ENCODE results near the gene GNAT1. TPM values are rescaled to one million over a fixed set of nuclear protein-coding genes. Genes with fewer than 3 reads are reported as not detected.

The GNAT1 gene
- total RNA-seq, 4 donors from 2014 or later, result not detected

DNA sequence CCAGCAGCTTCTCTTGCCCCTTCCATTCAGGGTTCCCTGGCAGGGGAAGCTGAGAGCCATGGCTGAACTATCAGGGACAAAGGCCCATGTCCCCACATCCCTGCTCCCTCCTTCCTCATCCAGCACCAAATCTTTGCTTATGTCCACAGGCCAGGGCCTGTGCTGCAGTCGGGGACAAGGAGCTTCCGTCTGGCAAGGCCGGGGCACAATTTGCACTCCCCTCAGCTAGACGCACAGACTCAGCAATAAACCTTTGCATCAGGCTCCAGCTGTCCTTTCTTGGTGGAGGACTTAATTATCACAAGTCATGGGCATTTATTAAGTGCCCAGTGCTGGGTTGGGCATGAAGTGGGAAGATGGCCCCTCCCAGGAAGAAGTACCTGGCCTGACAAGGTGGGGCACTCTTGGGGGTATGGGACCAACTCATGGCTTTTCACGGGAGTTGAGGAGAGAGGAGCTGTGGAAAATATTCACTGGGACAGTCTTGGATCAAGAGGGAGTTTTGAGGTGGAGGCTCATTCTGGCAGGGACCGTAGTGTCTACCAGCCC, 4.9 kb downstream of the GNAT1 start:
- Histone ChIP-seq H3K27ac (no peak overlapping the region), H3K27me3 (peaks cover 85% of the 10 kb centered on the region), H3K4me1 (peaks cover 0 to 28% (median 15%) of the 10 kb centered on the region in 3 donors), H3K4me3 (no peak overlapping the region), H3K36me3 (no peaks in the 10 kb centered on the region), H3K9me3 (no peaks in the 10 kb centered on the region)
- no peak for TF ChIP-seq POLR2A (IDR thresholded peaks at IDR 0.05)
- no peak for TF ChIP-seq EP300 (IDR thresholded peaks at IDR 0.05)
- no peak for TF ChIP-seq POLR2AphosphoS5 (IDR thresholded peaks at IDR 0.05)
- TF ChIP-seq, protein P1, sequence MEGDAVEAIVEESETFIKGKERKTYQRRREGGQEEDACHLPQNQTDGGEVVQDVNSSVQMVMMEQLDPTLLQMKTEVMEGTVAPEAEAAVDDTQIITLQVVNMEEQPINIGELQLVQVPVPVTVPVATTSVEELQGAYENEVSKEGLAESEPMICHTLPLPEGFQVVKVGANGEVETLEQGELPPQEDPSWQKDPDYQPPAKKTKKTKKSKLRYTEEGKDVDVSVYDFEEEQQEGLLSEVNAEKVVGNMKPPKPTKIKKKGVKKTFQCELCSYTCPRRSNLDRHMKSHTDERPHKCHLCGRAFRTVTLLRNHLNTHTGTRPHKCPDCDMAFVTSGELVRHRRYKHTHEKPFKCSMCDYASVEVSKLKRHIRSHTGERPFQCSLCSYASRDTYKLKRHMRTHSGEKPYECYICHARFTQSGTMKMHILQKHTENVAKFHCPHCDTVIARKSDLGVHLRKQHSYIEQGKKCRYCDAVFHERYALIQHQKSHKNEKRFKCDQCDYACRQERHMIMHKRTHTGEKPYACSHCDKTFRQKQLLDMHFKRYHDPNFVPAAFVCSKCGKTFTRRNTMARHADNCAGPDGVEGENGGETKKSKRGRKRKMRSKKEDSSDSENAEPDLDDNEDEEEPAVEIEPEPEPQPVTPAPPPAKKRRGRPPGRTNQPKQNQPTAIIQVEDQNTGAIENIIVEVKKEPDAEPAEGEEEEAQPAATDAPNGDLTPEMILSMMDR (IDR thresholded peaks at IDR 0.05), result no peak
- WGBS, 2 donors (ENCODE audit: low coverage in 1 of 2), result 46 to 60% methylated on average over 1 to 4 of the region's 6 CpGs
- ATAC-seq, result no peak

DNA sequence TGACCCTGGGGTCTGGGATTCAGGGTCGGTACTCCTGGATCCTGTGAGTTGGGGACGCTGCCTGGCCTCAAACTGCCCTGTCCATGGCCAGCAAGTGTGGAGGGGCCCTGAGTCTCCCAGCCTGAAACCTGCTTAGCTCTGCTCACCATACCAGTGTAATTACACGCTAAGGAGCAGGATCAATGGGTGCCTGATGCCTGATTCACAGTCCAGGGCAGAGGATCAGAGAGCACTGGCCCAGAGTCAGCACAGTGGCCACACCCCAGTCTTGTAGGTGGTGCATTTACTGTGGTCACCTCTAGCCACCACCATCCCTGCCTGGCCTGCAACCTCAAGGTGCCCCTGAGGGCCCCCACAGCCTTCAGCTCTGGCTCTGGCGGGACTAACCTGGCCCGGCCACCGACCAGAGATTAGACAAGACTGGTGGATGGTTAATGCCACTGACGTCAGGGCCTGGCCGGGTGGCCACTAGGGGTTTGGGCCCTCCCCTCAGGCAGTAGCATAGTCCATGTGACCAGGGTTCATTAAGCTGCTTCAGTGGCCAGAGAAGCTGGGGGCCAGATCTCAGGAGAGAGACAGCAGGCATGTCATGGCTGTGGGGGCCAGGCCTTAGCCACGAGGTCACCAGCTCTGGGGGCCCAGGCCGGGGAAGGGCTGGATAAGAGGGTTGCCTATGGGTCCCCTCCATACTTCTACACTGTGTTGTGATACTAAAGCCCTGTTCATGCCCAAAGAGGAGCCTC, 10.3 kb downstream of the GNAT1 start:
- Histone ChIP-seq H3K27ac (no peak overlapping the region), H3K27me3 (peaks cover 87% of the 10 kb centered on the region), H3K4me1 (peaks cover 0 to 18% (median 13%) of the 10 kb centered on the region in 3 donors), H3K4me3 (no peak overlapping the region), H3K9me3 (no peaks in the 10 kb centered on the region), H3K36me3 (no peaks in the 10 kb centered on the region)
- 94% methylated on average over 2 of the region's 10 CpGs; no CpG with 5 or more reads in 1 of the 2 donors for WGBS, 2 donors (ENCODE audit: low coverage in 1 of 2)
- TF ChIP-seq POLR2A (IDR thresholded peaks at IDR 0.05) (no peak), POLR2AphosphoS5 (IDR thresholded peaks at IDR 0.05) (no peak), EP300 (IDR thresholded peaks at IDR 0.05) (no peak)
- TF ChIP-seq, protein P1 (IDR thresholded peaks at IDR 0.05), result no peak
- no peak for ATAC-seq

DNA sequence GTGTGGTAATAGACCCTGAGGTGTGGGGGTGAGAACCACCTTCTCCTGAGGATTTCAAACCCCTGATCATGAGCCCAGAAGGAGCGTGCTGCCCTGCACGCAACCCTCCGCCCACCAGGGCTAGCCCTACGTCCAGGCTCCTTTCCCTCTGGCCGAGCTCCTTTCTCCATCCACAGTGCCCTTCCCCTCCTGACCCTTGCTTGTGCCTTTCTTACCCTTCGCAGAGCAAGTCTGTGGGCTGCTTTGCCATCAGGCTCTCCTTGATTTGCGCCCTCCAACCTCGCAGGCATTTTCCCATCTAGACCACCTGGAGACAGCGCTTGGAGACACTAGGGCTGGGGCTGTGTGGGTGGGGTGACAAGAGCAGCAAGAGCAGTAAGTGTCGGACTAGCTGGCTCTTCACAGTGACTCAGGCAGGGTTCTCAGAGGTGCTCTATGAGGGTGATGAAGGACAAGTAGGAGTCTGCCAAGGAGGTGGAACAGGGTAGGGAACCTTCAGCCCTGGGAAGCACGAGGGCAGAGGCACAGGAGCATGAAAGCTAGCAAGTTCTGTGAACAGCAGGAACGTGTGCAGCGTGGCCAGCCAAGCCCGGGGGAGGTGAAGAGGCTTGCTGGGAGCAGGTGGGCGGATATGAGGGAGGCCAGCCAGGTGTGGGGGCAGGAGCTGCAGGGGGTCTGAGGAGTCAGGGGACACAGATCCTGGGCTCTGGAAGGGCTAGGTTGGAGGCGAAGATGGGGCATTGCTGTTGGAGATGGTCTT, 11.1 kb downstream of the GNAT1 start:
- no peak overlapping the region for H3K4me3 ChIP-seq
- no peaks in the 10 kb centered on the region for H3K9me3 ChIP-seq
- peaks cover 92% of the 10 kb centered on the region for H3K27me3 ChIP-seq
- 81 to 100% methylated on average over 3 to 11 of the region's 16 CpGs for WGBS, 2 donors (ENCODE audit: low coverage in 1 of 2)
- no peak overlapping the region for H3K27ac ChIP-seq
- no peaks in the 10 kb centered on the region for H3K36me3 ChIP-seq
- no peak for ATAC-seq
- H3K4me1 ChIP-seq, result peaks cover 0 to 18% (median 13%) of the 10 kb centered on the region in 3 donors
- TF ChIP-seq, protein P1 (IDR thresholded peaks at IDR 0.05), result no peak
- no peak for TF ChIP-seq POLR2A (IDR thresholded peaks at IDR 0.05)

DNA sequence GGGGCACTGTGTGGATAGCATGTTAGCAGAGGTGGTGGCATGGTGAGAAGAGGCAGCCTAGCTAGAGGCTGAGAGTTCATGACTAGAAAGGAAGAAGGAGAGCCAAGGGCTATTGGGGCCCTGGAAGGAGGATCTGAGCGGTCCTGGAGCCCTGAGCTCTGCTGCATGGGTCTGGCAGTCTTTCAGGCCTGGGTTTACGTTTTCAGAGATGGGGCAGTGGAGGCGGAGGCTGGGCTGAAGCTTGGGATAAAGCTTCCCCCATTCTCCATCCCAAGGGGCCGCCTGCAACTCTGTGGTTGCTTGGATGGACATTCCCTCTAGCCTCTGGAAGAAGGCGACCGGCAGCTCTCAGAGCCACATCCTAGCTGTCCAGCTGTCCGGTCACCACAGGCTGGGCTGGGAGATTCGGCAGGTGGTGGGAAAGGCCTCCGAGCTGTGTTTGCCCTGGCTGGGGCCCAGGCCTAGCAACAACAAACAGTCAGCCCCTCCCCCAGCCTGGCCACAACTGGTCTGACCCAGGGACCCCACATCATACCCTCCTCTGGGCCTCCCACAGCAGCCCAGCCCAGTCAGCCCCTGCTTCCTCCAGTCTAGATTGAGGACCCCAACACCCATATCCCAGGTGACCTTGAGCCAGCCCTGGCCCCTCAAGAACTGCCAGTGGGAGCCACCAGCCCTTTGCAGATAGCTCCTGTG, 11.9 kb downstream of the GNAT1 start:
- H3K27ac ChIP-seq, result no peak overlapping the region
- ATAC-seq, result no peak
- no peaks in the 10 kb centered on the region for H3K36me3 ChIP-seq
- H3K27me3 ChIP-seq, result peaks cover 85% of the 10 kb centered on the region
- H3K4me3 ChIP-seq, result no peak overlapping the region
- TF ChIP-seq EP300 (IDR thresholded peaks at IDR 0.05) (no peak), POLR2A (IDR thresholded peaks at IDR 0.05) (no peak), POLR2AphosphoS5 (IDR thresholded peaks at IDR 0.05) (no peak)
- TF ChIP-seq, protein P1 (IDR thresholded peaks at IDR 0.05), result no peak
- H3K4me1 ChIP-seq, result peaks cover 0 to 18% (median 13%) of the 10 kb centered on the region in 3 donors
- H3K9me3 ChIP-seq, result no peaks in the 10 kb centered on the region
- 50 to 60% methylated on average over 2 to 3 of the region's 9 CpGs for WGBS, 2 donors (ENCODE audit: low coverage in 1 of 2)
